ENCODE data around the gene ADRA2A.
A peak's percentile ranks its signal among the peaks of the same experiment; 100 is the strongest.

ADRA2A gene

GRCh38 chr10:111076682-111077478 lies at the start of gene ADRA2A:
ADRA2A (plus strand) TSS chr10:111077029; CDS start chr10:111077997, 968 bp downstream.
- DNase-seq, result no peak

GRCh38 chr10:111030042-111030750 lies 46.6 kb upstream of the ADRA2A start:
- DNase-seq, result no peak

- no peak for DNase-seq
Observed at GRCh38 chr10:111034598-111035310, 42.1 kb upstream of the ADRA2A start.

GRCh38 chr10:111035542-111035941 lies 41.3 kb upstream of the ADRA2A start:
- DNase-seq, result no peak

- DNase-seq, result no peak
Observed at GRCh38 chr10:111037858-111038257, 39.0 kb upstream of the ADRA2A start.

GRCh38 chr10:111039522-111039921 lies 37.3 kb upstream of the ADRA2A start:
- DNase-seq, result no peak

GRCh38 chr10:111057006-111057405 lies 19.8 kb upstream of the ADRA2A start:
- no peak for DNase-seq

GRCh38 chr10:111063471-111063870 lies 13.4 kb upstream of the ADRA2A start:
- no peak for DNase-seq

- no peak for DNase-seq
Observed at GRCh38 chr10:111072232-111072631, 4.6 kb upstream of the ADRA2A start.

- DNase-seq, result no peak
Observed at GRCh38 chr10:111075577-111076185, 1.1 kb upstream of the ADRA2A start.

GRCh38 chr10:111076191-111076681 lies 593 bp upstream of the ADRA2A start:
- DNase-seq, result peak in 1 of 4 experiments; percentile 14

GRCh38 chr10:111077479-111077784 lies 603 bp downstream of the ADRA2A start:
- no peak for DNase-seq

GRCh38 chr10:111077785-111078504 lies 1.1 kb downstream of the ADRA2A start:
- DNase-seq, result no peak

GRCh38 chr10:111078505-111079185 lies 1.8 kb downstream of the ADRA2A start:
- no peak for DNase-seq

GRCh38 chr10:111079241-111079760 lies 2.5 kb downstream of the ADRA2A start:
- no peak for DNase-seq

- no peak for DNase-seq
Observed at GRCh38 chr10:111079781-111080180, 3.0 kb downstream of the ADRA2A start.

- DNase-seq, result no peak
Observed at GRCh38 chr10:111080224-111080623, 3.4 kb downstream of the ADRA2A start.

- no peak for DNase-seq
Observed at GRCh38 chr10:111081595-111081994, 4.8 kb downstream of the ADRA2A start.

GRCh38 chr10:111082102-111082975 lies 5.5 kb downstream of the ADRA2A start:
- no peak for DNase-seq

All from activated CD4-positive, CD25-positive, alpha-beta regulatory T cell (primary cell).